Adipose tissue (tissue), 3 donors: Measurements from ENCODE around the gene NEDD8. TPM values are rescaled to one million over a fixed set of nuclear protein-coding genes. Genes with fewer than 3 reads are reported as not detected.
A peak's percentile ranks its signal among the peaks of the same experiment; 100 is the strongest.
"Not testable (repeated sequence)": the region's sequence is repeated elsewhere in the genome, so short reads cannot be mapped to it uniquely, and the experiment has no call there.

ENCODE experiments used
- H3K27ac ChIP-seq: one replicate; pipeline ENCODE4 v1.5.1; 2013; ENCODE audit warnings: low read depth, low read length
- WGBS, 3 donors: extraction: QIAGEN DNeasy Blood & Tissue Kit; methylation state at CpG; one replicate each; pipeline ENCODE4 v1.1.7; 2013; 5-methylcytosine and 5-hydroxymethylcytosine counted together
- polyA plus RNA-seq, 3 donors: library from polyadenylated mRNA; stranded (reverse); fragments of 200-250 nt; gene quantifications; one replicate each; pipeline ENCODE4 v1.2.3, GENCODE V29; 2013
- donor health status: healthy with polysubstance abuse.
- donor health status: Bipolar disorder and iron deficiency.
- donor health status: healthy.

NEDD8 gene
- polyA plus RNA-seq, 3 donors = 82.9 to 296 (median 245) TPM

DNA sequence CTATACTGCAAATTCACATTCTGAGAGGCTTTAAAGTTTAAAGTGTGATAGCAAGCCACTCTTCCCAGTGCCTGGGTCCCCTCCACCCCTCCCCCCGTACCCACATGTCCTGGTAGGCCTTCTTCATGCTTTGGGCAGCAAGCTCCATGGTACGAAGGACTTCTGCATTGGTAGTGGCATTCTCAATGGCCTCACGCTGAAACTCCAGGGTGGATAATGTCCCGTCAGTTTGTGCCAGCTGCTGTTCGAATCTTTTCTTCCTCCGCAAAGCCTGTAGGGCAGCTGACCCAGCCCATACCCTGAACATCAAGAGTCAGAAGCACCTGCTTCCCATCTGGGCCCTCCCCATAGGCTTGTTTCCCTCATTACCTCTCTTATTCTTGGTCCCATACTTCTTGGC is 20.9 kb downstream of the NEDD8 start:
- 88 to 95% (median 91%) methylated on average over 6 of the region's 6 CpGs for WGBS, 3 donors
- H3K27ac ChIP-seq = no peak overlapping the region

DNA sequence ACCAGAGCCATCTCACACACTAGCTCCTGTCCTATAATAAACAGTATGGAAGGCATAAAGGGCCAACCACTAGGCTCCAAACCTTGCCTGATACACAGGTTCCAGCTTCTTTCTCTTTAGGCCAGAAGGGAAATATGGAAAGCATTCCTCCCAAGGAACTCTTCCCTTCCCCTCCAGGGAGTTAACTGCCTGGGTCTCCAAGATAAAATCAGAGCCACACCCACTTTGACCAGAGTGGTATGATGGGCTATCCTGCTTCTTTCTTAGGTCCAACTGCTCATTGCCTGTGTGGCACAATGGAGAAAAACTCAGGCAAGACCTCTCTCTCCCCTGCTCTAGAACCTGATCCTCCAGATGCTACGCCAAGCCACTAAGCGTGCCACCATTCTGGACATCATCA is 24.5 kb downstream of the NEDD8 start:
- H3K27ac ChIP-seq = no peak overlapping the region
- 99 to 100% (median 100%) methylated on average over 2 of the region's 2 CpGs for WGBS, 3 donors

DNA sequence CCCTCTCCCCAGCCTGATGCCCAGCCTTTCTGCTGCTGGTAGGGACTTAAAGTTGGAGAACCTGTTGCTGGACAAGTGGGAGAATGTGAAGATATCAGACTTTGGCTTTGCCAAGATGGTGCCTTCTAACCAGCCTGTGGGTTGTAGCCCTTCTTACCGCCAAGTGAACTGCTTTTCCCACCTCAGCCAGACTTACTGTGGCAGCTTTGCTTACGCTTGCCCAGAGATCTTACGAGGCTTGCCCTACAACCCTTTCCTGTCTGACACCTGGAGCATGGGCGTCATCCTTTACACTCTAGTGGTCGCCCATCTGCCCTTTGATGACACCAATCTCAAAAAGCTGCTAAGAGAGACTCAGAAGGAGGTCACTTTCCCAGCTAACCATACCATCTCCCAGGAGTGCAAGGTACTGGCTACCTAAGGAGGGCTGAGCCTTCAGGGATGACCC is 25.0 kb downstream of the NEDD8 start:
- H3K27ac ChIP-seq = no peak overlapping the region
- 94 to 97% (median 95%) methylated on average over 5 of the region's 5 CpGs for WGBS, 3 donors

DNA sequence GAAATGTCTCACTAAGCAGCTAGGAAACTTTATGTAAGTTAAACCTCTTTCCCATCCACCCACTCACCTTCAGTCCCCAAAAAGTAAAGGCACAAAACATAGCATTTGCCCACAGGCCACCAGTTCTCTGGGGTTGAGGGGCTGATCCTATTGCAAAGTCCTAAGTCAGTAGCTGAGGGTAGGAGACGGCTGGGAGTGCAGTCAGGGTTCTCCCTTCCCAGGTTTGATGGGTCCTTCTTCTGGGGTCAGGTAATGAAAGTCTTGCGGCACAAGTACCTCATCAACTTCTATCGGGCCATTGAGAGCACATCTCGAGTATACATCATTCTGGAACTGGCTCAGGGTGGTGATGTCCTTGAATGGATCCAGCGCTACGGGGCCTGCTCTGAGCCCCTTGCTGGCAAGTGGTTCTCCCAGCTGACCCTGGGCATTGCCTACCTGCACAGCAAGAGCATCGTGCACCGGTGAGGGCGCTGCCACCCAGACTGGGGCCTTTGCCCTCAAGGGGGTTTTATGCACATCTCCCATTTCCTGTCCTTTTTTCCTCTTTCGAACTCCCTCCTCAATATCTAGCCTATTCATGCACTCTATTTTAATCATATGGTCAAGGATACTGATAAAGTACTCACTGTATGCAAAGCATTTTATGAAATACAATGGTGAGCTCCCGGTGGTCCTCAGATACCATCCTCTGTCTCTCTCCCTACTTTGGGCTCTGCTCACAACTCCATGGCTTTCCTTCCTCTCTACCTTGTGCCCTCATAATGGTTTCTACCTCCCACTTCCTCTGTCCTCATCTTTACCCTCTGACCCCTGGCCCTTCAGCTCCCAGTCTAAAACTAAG is 25.7 kb downstream of the NEDD8 start:
- no peak overlapping the region for H3K27ac ChIP-seq
- 91 to 98% (median 94%) methylated on average over 11 of the region's 11 CpGs for WGBS, 3 donors

DNA sequence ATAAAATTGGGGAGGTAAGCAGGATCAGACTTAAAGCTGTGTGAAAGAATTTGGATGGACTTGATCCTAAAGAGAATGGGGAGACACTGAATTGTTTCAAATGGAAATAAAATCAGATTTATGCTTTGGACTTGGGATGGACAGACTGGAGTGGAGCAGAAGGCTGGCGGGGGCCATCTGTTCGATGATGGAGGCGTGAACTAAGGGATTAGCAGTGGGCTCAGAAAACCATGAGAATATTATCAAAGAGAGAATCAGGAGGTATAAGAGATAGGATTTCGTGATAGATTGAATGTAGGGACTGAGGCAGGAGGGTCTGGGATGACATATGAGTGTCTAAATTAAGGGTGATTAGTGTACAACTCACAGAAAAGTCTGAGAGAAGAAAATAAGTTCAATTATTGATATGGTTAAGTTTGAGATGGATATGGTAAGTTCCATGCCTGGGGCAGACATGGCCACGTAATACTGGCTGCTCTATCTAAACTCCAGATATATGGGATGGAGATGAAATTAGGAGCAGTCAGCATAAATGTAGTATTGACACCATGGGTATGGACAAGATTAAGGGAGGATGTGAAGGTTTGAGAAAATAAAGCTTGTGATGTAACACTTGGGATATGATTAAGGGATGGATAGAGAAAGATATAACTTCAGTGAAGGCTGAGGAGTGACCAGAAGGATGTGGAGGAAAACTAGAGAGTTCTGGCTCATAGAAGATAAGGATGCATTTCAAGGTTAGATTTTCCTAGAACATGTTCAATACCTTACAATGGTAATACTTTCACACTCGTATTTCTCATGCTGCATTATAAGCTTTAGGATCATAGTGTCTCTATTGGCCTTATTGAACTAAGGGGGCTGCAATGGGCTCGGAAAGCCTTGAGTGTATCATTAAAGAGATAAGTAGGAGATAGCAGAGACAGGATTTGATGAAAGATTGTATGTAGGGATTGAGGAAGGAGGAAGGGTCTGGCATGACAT is 27.7 kb downstream of the NEDD8 start:
- WGBS, 3 donors = 89 to 95% (median 95%) methylated on average over 7 of the region's 7 CpGs
- no peak overlapping the region for H3K27ac ChIP-seq

DNA sequence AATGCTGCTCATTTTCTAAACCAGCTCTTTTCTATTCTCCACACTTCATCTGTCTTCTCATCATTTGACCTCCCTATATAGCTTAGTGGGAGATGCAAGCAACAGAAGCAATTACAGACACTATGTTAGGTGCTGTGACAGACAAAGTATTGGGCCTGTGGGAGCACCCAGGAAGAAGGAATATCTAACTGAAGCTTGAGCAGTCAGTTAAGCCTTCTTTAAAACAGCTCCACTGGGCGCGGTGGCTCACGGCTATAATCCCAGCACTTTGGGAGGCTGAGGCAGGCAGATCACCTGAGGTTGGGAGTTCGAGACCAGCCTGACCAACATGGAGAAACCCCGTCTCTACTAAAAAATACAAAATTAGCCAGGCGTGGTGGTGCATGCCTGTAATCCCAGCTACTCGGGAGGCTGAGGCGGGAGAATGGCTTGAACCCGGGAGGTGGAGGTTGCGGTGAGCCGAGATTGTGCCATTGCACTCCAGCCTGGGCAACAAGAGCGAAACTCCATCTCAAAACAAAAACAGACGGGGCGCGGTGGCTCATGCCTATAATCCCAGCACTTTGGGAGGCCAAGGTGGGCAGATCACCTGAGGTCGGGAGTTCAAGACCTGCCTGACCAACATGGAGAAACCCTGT is 28.8 kb downstream of the NEDD8 start:
- 92 to 100% (median 98%) methylated on average over 14 to 16 of the region's 16 CpGs for WGBS, 3 donors
- H3K27ac ChIP-seq = not testable (repeated sequence)

DNA sequence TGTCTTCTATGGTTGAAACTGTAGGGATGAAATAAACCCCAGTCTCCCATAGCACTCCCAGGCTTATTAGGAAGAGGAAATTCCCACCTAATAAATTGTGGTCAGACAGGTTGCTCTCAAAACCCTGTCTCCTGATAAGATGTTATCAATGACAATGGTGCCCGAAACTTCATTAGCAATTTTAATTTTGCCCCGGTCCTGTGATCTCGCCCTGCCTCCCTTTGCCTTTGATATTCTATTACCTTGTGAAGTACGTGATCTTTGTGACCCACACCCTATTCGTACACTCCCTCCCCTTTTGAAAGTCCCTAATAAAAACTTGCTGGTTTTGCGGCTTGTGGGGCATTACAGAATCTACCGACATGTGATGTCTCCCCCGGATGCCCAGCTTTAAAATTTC is 29.6 kb downstream of the NEDD8 start:
- H3K27ac ChIP-seq = not testable (repeated sequence)
- 86 to 94% (median 90%) methylated on average over 8 of the region's 8 CpGs for WGBS, 3 donors

DNA sequence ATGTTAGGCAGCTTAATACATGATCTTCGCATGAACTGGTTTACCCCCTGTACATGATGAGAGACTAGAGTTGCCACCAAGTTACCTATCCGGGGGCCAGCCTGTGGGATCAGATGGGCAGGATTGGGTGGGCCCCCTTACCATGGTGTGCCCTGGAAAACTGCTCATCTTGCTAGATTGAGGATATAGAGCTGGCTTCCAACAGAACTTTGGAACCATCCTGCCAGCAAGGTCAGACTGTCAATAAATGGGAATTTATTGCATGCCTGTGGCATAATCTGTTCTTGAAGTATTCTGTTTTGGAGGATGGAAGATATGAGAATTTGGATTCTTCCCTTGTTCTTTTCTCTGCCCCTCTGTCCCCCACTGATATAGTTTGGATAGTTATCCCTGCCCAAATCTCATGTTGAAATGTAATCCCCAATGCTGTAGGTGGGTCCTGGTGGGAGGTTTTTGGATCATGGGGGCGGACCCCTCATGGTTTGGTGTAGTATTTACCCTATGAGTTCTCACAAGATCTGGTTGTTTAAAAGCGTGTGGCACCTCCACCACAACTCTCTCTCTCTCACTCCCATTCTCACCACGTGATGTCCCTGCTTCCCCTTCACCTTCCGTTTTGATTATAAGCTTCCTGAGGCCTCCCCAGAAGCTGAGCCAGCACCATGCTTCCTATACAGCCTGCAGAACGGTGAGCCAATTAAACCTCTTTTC is 33.2 kb downstream of the NEDD8 start:
- WGBS, 3 donors = 78 to 83% (median 82%) methylated on average over 7 of the region's 7 CpGs
- H3K27ac ChIP-seq = no peak overlapping the region

DNA sequence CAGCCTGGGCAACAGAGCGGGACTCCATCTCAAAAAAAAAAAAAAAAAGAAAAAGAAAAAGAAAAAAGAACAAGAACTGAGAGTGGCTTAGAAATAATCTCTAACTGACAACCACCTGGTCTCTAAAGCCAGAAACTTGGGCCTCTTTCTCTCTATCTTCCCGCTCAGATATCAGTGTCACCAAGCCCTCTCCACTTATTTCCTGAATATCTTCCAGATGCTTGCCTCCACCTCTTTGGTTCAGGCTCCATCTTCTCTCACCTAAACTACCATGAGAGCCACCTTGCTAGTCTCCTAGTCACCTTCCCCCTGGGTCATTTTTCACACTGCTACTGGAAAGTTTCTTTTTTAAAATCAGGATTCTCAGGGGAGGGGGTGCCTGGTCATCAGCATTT is 35.1 kb downstream of the NEDD8 start:
- 66 to 100% (median 88%) methylated on average over 2 of the region's 2 CpGs for WGBS, 3 donors
- H3K27ac ChIP-seq = no peak overlapping the region

DNA sequence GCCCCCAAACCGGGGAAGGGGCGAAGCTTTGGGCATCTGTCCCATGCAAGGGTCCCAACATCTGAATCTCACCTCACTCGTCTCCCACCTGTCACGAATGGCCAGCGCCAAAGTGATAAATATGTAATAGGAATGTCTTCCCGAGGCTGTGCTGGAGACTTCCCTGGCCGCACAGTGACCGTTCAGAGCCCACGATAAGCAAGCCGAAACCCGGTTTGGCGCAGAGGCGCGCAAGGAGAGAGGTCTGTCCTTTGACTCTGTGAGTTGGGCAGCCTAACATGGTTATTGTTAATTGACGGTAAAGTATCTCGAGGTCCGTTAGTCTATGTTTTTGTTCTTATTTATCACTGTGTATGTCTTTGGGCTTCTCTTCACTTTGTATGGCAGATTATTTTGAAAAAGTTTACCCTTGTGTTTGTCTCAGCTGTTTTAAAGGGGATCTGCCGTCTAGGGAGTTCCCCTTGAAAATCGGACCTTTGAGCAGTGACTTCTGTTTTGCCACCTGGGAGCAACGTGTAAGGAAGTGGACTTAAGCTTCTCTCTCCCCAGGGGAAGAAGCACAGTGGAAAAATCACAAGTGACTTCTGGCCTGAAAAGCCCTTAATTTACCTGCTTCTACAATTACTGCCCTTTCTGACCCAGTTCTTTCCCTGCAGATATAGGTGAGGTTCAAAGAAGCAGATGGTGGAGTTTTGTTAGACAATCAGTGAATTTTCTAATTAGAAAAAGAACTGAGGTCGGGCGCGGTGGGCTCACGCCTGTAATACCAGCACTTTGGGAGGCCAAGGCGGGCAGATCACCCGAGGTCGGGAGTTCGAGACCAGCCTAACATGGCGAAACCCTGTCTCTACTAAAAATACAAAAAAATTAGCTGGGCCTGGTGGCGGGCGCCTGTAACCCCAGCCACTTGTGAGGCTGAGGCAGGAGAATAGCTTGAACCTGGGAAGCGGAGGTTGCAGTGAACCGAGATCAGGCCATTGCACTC is 35.8 kb downstream of the NEDD8 start:
- WGBS, 3 donors = 22 to 35% (median 34%) methylated on average over 33 of the region's 33 CpGs
- H3K27ac ChIP-seq = peak overlapping the region; percentile 95

DNA sequence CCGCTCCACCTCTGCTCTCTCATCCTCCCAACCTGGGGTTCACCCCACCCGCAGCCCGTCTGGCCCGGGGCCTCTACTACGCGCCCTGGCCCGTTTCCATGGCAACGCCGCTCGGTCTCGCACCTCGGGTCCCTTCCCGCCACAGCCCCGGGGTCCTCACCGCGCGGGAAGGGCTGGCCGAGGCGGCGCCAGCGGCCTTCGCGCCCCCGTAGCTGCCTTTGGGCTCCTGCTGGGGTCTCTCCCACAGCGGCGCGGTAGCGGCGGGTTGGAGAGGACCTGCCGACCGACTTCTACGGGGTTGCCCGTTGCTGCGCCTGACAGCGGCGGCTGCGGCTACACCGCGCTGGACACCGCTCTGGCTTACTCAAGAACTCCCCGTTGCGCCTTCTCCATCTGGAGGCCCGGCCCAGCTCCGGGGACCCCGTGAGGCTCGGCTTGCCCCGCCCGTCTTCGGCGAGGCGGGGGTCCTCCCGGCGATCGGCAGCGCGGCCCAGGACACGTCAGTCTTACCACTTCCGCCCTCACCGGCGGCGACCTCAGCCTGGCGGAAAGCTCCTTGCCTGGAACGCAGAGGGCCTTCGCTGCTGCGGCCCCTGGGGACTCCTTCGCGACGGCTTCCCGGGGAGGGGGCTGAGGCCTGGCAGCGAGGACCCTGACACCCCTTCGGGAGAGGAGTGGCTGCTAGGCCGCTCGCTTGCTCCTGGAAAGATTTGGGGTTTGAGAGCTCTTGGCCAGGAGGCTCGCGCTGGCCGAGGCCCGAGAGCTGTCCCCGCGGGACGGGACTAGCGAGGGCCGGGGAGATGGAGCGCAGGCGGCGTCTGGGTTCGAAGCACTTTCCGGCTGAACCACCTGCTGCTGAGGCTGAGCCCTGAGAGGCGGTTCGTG is 36.7 kb downstream of the NEDD8 start, which contains the start of gene TM9SF1:
Gene TM9SF1 (minus strand): TSS at position 256 of the 885 bp plus-strand sequence. CDS start 422 bp downstream, outside the sequence.
- peak within 1 kb of the TSS; percentile 95 for H3K27ac ChIP-seq
- 0 to 1% (median 1%) methylated on average over 73 to 89 of the region's 89 CpGs for whole genome bisulfite sequencing, 3 donors

DNA sequence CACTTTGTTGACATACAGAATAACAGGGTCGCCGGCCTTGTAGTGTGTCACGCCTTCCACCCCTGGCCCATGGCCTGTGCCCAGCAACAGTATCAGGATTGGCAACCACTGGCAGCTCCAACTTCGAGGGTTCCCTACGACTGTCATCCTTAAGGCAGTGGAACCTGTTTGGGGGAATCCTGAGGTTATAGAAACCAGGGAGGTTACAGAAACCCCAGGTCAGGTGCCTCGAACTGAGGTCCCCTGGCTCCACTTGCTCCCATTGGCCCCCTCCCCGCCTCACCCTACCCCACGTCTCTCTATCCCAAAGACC is 37.3 kb downstream of the NEDD8 start:
- WGBS, 3 donors = 24 to 59% (median 55%) methylated on average over 8 of the region's 8 CpGs
- peak overlapping the region; percentile 95 for H3K27ac ChIP-seq

DNA sequence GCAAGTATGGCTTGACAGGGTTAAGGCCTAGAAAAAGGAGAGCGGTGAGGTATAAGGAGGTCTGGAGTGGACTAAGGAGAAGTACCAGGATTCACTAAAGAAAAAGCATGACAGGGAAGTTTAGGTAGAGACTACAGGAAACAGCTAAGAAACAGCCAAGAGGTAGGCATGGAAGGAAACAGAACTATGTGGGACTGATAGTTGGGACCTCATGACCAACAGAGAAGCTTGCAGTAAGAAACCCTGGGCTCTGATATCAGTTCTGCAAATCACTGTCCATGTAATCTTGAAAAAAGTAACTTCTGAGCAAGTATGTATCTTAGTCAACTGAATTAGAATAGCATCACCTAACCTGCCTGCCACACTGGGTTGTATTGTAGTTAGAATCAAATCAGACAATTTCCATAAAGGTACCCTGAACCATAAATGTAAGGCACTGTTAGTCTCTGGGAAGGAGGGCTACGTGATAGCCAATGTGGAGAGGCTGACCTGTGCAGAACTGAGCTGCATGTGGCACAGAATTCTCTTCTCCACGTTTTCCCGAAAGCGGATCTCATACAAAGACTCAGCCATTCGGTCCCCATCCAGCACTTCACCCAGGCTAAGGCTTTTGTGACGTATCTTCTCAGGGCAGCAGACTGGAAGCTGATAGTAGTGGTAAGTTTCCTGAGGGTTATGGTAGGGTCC is 37.8 kb downstream of the NEDD8 start:
- 61 to 87% (median 81%) methylated on average over 7 of the region's 7 CpGs for WGBS, 3 donors
- H3K27ac ChIP-seq = peak overlapping the region; percentile 42

DNA sequence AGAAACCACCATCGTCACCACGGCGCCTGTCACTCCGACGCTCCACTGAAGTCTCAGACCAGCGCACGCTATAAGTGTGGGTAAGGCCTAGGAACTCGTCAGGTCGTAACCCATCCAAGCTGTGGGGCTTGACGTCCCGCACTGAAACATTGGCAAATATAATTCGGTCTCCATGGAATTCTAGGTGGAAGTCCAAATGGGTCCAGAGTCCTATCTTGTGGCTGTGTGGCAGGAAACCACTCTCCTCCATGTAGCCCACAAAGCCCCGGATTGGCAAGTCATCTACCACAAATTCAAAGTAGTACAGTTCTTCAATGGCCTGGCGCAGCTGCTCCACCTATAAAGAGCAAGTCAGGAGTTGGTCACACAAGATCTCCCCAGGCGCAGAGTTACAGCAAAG is 39.2 kb downstream of the NEDD8 start:
- 92 to 95% (median 93%) methylated on average over 15 of the region's 15 CpGs for WGBS, 3 donors
- no peak overlapping the region for H3K27ac ChIP-seq

DNA sequence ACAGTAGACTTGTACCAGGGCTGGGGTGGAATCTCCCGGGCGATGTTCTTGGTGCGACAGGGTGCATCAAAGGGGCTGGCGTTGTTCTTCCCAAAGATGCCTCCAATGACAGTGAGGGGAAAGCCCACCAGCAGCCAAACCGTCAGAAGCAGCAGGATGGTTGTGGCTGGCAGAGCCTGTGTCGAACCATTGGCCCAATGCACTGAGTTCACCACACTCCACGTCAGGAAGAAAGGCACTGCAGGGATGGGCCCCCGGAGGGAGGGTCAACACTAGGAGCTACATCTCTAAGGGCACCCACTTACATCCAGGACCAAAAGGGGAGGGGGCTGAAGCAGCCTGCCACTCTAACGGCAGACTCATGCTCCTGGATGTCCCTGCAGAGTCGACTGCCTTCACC is 41.8 kb downstream of the NEDD8 start:
- WGBS, 3 donors = 89 to 91% (median 89%) methylated on average over 10 of the region's 10 CpGs
- H3K27ac ChIP-seq = no peak overlapping the region

DNA sequence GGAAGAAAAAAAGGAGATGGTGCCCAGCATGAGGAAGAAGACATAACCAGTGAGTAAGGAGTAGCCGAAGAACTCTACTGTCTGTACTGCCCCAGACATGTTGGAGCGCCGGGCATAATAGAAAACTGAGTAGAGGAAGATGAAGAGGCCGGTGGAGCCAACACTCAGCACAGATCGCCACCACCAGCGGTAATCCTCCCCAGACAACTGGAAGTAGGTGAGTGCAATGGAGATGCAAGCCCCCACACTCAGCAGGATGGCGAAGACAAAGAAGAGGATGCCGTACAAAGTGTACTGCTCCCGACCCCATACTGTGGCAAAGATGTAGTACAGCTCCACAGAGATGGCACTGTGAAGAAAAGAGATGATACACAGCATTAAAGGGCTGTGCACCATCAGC is 42.7 kb downstream of the NEDD8 start:
- H3K27ac ChIP-seq = no peak overlapping the region
- WGBS, 3 donors = 94 to 96% (median 94%) methylated on average over 9 of the region's 9 CpGs
